Dermis microvascular lymphatic vessel endothelial cell (primary cell): ENCODE measurements around the gene HPS3. TPM values are rescaled to one million over a fixed set of nuclear protein-coding genes. Genes with fewer than 3 reads are reported as not detected.
"Not testable (repeated sequence)": the region's sequence is repeated elsewhere in the genome, so short reads cannot be mapped to it uniquely, and the experiment has no call there.

Experiments used
- DNase-seq, 2 donors: peaks; one replicate each; pipeline versions ENCODE4 v3.0.0 to v3.0.0-alpha.2; 2010; ENCODE audit warnings: low read depth in 2 of 2
- total RNA-seq: library from RNA; depleted of rRNA; stranded (reverse); fragments of >200 nt; gene quantifications from 2 replicates; pipeline ENCODE4 v1.2.1, GENCODE V29; 2014

The HPS3 gene
- total RNA-seq: 10.9 and 12.1 TPM in 2 replicates

- DNase-seq: peak; percentile 69 to 91
Observed at GRCh38 chr3:149129326-149130205, at the start of gene HPS3. HPS3 (plus strand) TSS chr3:149129638; CDS start chr3:149129724, 86 bp downstream.

GRCh38 chr3:149080011-149080698 is 49.3 kb upstream of the HPS3 start:
- peak; percentile 24 to 66 for DNase-seq

GRCh38 chr3:149080699-149081091 is 48.7 kb upstream of the HPS3 start:
- DNase-seq: peak; percentile 51 to 83

GRCh38 chr3:149081772-149082171 is 47.7 kb upstream of the HPS3 start:
- no peak for DNase-seq

GRCh38 chr3:149085828-149086231 is 43.6 kb upstream of the HPS3 start:
- DNase-seq: no peak

GRCh38 chr3:149086232-149086988 is 43.0 kb upstream of the HPS3 start, which contains the start of gene HLTF:
HLTF (minus strand) TSS chr3:149086533; CDS start chr3:149086336, 197 bp downstream.
- peak; percentile 93 to 99 for DNase-seq

GRCh38 chr3:149087208-149087607 is 42.2 kb upstream of the HPS3 start:
- DNase-seq: no peak

- no peak for DNase-seq
Observed at GRCh38 chr3:149089395-149089794, 40.0 kb upstream of the HPS3 start.

GRCh38 chr3:149090461-149090860 is 39.0 kb upstream of the HPS3 start:
- no peak for DNase-seq

- DNase-seq: no peak
Observed at GRCh38 chr3:149090907-149091306, 38.5 kb upstream of the HPS3 start.

- DNase-seq: no peak
Observed at GRCh38 chr3:149091983-149092382, 37.5 kb upstream of the HPS3 start.

GRCh38 chr3:149095487-149095886 is 34.0 kb upstream of the HPS3 start:
- DNase-seq: no peak

- not testable (repeated sequence) for DNase-seq
Observed at GRCh38 chr3:149097987-149098386, 31.5 kb upstream of the HPS3 start.

GRCh38 chr3:149101154-149101553 is 28.3 kb upstream of the HPS3 start:
- no peak for DNase-seq

- DNase-seq: no peak
Observed at GRCh38 chr3:149101641-149102040, 27.8 kb upstream of the HPS3 start.

- no peak for DNase-seq
Observed at GRCh38 chr3:149104484-149104883, 25.0 kb upstream of the HPS3 start.

GRCh38 chr3:149114458-149114857 is 15.0 kb upstream of the HPS3 start:
- DNase-seq: no peak

- no peak for DNase-seq
Observed at GRCh38 chr3:149115114-149115513, 14.3 kb upstream of the HPS3 start.

GRCh38 chr3:149118724-149119123 is 10.7 kb upstream of the HPS3 start:
- no peak for DNase-seq

- no peak for DNase-seq
Observed at GRCh38 chr3:149119466-149119865, 10.0 kb upstream of the HPS3 start.

- peak; percentile 69 to 77 for DNase-seq
Observed at GRCh38 chr3:149120051-149120972, 9.1 kb upstream of the HPS3 start.
